Measurements from ENCODE around the gene DDX60.

The DDX60 gene

DNA sequence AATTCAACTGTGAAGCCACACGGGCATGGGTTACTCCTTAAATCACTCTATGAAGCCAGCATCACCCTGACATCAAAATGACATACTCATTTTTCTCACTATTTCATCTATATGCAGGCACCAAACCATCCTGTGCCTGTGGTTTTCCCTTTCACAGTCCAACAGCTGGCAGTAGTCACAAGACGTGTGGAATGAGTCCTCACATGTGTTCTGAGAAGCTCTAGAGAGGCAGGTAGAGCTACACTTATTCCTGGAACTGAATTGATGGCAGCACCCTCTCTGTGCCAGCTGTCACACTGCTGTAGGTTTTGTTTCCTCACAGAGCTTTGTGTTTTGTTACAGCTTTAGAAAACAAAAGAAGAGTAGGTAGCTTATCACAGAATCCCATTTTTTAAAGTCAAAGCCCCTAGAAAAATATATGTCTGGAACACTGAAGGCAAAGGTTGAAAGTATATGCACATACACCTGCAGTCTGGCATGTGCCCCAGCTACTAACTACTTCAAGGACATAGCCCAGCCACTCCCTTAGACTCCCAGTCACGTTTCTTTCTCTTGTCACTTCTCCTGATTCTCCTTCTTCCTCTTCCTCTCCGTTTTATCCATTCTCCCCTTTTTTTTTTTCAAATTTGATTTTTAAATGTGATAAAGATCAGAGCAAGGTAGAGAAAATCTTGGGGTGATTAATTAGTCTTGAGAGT lies 119.1 kb downstream of the DDX60 start:
- DNase-seq: no peak

DNA sequence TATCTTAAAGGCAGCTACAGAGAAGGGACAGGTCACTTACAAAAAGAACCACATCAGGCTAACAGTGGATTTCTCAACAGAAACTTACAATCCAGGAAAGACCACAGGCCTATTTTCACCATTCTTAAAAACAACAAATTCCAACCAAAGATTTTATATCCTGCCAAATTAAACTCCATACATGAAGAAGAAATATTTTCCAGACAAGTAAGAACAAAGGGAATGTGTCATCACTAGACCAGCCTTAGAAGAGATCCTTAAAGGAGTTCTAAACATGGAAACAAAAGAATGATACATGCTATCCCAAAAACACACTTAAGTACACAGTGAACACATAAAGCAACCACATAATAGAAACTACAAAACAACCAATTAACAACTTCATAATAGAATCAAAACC lies 120.6 kb downstream of the DDX60 start:
- no peak for DNase-seq

DNA sequence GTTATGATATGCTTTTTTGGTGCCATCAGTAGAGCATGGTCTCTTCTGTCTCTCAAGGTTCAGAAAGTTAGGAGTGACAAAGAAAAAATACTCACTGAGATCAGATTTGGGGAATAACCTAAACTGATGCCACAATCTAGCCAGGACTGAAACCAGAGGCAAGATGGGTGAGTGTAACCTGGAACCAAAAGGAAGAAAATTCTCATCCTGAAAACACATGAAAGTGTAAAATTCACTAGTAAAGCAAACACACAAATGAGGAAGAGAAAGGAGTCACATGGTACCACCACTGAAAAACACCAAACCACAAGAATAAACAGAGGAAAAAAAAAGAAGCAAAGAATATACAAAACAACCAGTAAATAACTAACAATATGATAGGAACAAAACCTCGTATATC lies 129.8 kb downstream of the DDX60 start:
- no peak for DNase-seq

DNA sequence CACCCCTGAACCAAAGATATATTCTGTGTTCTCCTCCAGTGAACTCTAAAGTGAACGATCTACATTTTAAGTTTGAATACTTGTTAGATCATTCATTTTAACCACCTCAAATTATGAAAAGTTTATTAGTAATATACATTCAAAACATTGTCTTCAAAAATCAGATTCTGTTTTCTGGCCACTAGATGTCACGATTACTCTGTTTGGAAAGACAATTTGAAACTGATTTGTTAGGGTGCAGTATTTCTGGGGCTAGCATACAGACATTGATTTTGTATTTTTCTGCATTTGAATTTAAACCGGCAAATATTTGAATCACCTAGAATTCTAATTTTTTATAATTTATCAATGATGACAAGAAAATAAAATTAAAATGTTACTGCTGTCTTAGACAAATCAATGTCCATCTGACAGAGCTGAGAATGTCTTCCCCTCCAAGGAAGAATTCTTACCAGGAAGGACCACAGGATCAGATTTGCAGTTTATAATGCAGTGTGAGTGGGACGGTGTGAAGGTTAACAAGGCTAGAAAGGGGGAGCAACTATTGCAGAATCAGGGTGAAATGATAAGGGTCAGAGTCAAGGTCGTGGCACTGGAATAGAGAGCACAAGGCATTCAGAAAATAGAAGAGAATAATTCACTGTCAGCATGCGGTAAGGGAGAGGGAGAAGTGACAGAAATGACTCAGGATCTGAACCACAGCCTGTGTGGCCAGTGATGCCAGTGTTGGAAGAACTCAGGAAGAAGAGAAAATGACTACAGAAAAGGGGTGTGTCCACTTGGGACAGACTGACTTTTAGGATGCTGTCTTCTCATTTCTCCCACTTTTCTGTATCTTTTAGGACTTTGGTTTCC lies 134.6 kb downstream of the DDX60 start:
- DNase-seq: no peak

- DNase-seq: no peak
These were observed 140.9 kb downstream of the DDX60 start for GRCh38 chr4:168177546-168178149.

- no peak for DNase-seq
These were observed 144.2 kb downstream of the DDX60 start for GRCh38 chr4:168174308-168174707.

DNA sequence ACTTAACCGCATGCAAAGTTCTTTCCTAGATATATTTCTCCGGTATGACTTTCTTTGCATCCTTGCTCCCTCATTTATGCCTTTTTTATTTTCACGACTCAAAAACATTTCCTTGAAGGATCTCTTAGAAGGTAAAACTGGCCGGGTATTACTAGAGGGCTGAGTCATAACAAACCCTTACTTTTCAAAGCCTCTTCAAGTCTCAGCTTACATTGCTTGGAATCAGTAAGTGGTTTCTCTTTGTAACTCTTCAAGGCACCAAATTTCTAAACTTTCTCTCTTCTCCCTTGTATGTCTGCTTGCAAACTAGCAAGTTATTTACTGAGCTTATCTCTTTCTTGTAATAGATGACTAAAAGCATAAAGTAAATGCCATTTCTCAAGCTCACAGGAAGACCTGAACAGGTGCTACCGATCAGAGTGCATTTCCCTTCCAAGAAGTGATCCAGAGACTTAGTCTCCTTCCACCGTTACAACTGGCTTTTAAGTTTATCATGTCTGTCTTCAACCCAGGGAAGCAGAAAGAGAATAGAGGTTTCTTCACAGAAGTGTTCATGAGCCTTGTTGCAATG lies 150.8 kb downstream of the DDX60 start:
- DNase-seq: no peak
